Activated effector memory CD4-positive, alpha-beta T cell treated with Interleukin-2 at 50 U/mL for 16 hours (primary cell): ENCODE measurements around the gene FLRT2.

Experiments
- DNase-seq: peaks from one replicate; pipeline ENCODE4 v3.0.0-alpha.2; 2020

The FLRT2 gene

GRCh38 chr14:85686908-85687307, 157.0 kb downstream of the FLRT2 start:
- DNase-seq, result no peak

- DNase-seq, result no peak
Observed at GRCh38 chr14:85687456-85687855, 157.5 kb downstream of the FLRT2 start.

GRCh38 chr14:85688006-85688405, 158.1 kb downstream of the FLRT2 start:
- no peak for DNase-seq

GRCh38 chr14:85695300-85695699, 165.4 kb downstream of the FLRT2 start:
- DNase-seq, result no peak

GRCh38 chr14:85701116-85701515, 171.2 kb downstream of the FLRT2 start:
- no peak for DNase-seq

- DNase-seq, result no peak
Observed at GRCh38 chr14:85701763-85702162, 171.8 kb downstream of the FLRT2 start.

- no peak for DNase-seq
Observed at GRCh38 chr14:85702191-85702590, 172.2 kb downstream of the FLRT2 start.

GRCh38 chr14:85702997-85703396, 173.1 kb downstream of the FLRT2 start:
- DNase-seq, result no peak
